Pons (tissue), 1 donor: ENCODE measurements around the gene PTGR1.
"Not testable (repeated sequence)": the region's sequence is repeated elsewhere in the genome, so short reads cannot be mapped to it uniquely, and the experiment has no call there.

ENCODE experiments used
- DNase-seq: peaks from one replicate; pipeline ENCODE4 v3.0.0-alpha.2; 2016; ENCODE audit warnings: low spot score

The PTGR1 gene

DNA sequence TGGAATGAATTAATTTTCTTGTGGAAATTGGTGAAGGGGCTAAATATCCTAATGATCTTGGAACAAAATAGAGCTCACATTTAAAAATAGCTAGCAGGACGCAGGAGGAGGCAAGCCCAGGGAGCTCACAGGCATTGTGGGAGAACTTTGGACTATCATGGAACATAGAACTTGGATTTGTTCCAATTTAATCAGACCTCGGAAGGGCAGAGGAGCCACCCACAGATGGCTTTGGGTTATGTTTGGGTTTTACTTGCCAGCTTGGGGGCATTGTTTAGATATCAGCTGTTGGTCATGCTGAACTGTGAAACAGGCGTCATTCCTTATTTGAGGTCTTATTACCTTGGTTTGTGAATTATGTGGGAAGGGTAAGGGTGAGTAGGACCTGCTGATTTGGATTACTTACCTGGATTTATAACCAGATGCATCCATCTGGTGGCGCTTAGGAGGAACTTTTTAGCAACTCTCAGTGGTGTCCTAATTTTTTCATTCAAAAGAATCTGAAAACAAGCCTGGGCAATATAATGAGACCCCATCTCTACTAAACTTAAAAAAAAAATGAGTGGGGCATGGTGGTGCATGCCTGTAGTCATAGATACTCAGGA is 14.1 kb upstream of the PTGR1 start:
- no peak for DNase-seq

DNA sequence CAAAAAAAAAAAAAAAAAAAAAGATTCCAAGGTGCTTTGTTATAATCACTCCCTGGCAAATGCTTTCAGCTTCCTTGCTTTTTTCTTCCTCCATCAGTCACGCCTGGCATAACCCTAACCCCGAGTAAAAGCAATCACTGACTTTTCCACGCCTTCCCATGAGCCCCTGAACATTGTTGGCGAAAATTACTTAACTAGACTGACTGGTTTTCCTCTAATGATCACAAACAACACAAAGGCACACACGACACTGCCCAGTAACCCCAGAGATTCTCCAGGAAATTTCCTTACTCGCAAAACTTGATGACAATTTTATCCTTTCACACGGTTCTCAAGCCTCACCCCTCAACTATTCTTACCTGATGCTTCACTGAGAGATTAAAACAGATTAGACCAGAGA is 11.4 kb upstream of the PTGR1 start:
- DNase-seq: no peak

DNA sequence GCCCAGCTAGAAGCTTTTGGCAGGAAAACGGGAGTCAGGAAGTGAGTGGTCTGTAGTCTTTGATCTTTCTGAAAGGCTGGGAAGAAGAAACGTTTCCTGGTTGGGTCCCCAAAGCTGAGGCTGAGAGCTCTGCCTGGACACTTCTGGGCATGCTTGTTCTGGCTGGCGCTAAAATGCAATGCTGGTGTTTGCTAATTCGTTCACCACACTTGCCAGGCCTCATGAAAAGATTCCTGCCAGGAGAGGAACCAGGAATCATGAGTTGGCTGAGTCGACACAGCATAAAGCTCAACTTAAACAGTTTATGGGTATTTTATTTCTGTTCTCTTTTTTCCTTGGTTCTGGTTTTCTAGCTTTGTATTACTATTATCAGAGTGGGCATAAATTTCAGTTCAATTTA is 10.7 kb upstream of the PTGR1 start:
- no peak for DNase-seq

DNA sequence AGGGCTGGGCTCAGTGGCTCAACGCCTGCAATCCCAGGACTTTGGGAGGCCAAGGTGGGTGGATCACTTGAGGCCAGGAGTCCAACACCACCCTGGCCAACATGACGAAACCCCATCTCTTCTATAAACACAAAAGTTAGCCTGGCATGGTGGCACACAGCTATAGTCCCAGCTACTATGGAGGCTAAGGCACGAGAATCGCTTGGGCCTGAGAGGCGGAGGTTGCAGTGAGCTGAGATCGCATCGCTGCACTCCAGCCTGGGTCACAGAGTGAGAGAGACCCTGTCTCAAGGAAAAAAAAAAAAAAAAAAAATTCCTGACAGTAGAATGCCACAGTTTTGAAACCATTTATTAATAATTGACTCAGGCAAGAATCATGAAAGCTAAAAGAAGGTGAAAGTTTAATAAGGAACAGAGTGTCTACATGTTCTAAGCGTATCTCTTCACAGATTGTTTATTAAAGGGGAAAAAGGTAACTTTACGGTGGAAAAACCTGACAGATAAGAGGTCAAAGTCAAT is 5.7 kb upstream of the PTGR1 start:
- DNase-seq: no peak

DNA sequence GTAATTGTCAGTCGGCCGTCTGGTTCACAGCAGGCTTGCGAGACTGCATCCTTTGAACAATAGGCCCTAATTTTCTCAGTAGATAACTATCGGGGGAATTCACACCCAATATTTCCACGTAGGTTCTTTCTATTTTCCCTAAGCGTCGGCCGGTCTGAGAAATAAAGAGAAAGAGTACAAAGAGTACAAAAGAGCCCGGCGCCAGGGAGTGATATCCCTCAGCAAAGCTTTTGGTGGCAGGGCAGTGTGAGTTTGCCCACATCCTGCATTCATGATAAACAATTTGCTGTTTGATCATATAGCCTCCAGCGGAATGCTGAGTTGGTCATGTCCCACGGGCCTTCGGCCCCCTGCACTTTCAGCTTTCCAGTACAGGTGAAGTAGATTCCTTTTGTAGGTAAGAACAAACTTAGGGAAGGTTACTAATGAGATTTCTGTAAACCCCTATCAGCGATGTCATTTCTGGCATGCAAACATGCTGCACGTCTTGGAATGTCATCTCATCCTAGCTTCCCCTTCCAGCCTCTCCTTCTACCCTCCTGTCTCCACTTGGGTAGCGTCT is 4.7 kb upstream of the PTGR1 start:
- DNase-seq: no peak

DNA sequence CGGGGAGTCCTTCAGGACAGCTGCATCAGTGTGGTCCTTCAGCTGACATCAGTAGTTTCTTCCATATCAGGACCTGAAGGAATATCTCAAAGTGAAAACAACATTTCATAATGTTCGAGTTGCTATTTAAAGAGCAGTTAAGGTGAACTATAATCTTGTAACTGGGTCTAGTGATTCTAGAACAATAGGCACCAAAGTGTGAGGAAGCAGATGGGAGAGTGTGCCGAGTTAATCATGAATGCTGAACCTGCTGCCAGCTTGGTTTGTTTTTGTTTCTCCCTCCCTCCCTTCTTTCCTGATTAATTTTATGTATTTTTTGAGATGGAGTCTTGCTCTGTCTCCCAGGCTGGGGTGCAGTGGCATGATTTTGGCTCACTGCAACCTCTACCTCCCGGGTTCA is 3.6 kb upstream of the PTGR1 start:
- DNase-seq: no peak

DNA sequence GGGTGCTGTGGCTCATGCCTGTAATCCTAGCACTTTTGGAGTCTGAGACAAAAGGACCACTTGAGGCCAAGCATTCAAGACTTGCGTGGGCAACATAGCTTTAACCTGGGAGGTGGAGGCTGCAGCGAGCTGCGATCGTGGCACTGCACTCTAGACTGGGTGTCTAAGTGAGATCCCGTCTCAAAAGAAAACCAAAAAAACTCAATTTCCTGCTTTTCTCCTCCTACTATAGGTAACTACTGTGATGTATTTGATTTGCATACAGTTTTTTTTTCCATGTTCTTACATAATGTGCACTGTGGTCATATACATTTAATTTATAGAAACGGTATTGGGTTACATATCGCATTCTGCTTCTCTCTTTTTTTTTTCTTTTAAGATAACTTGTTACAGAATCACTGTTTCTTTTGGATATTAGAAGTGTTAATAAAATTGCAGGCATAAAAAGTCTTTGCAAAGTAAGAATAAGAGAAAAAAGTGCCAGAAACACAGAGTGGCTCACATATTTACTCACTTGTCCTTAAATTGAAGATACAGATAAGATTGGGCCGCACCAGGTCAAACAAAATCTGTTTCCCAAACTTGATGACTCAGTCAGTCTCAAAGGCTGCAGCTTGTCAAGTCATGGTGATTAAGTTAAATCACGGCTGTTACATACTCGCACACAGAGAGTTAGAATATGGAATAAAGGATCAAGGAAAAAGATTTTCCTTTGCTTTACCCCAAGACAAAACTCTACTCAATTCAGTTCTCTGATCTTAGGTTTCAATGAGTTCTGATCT is 2.0 kb upstream of the PTGR1 start:
- no peak for DNase-seq

DNA sequence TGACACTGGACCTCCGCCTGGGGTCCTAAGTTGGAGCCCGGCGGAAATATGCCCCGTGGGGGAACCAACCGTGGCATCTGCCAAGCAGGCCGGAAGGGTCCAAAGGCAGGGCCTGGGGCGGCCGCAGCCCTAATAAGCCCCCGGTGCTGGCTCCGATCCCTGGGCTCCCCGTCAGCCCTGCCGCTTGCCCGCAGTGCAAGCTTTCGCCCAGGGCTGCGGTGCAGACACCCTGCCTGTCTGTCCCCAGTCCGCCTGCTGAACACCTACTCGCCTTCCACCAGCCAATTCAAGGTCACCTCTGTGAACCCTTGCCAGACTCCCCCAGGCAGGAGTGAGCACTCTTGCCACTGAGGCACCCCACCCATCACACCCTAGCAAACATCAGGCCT is 502 bp upstream of the PTGR1 start:
- DNase-seq: no peak

DNA sequence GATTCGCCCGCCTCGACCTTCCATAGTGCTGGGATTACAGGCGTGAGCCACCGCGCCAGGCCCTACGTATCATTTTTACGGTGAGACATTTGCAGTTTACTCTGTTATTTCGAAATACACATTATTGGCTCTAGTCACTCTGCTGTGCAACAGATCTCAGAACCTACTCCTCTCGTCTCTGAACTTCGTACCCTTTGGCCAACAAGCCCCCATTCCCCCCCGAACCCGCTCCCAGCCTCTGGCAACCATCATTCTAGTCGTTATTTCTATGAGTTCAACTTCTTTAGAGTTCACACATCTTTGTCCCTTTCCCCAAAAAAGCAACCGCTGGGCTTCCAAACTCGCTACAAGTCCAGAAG is 735 bp downstream of the PTGR1 start:
- DNase-seq: no peak

DNA sequence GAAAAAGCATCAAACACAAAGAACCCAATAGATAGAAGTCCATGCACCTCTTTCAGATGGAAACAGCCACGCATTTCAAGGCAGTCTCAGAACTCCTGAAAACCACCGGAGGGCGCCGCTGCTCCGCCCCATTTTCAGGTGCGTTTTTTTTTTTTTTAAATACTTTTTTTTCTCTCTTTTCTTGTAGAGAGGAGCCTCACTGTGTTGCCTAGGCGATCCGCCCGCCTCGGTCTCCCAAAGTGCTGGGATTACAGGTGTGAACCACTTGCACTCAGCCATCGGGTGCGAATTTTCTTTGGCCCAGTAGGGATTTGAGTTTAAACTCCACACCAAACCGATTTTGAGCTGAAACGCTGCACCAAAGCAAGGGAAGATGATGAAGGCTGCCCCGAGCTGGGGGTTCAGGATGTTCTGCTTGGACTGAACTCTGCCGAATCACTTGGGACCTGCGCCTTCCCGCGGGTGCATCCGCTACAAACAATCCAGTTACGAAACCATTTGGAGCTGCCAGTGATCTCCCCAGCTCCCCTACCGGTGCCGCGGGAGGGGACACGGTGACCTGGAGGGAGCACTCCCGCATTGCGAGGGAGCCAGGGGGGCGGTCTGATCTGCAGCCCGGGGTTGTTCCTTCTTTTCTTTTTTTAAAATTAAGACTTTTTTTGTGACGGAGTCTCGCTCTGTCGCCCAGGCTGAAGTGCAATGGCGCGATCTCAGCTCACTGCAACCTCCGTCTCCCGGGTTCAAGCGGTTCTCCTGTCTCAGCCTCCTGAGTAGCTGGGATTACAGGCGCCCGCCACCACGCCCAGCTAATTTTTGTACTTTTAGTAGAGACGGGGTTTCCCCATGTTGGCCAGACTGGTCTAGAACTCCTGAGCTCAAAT is 1.4 kb downstream of the PTGR1 start:
- DNase-seq: peak; percentile 45

DNA sequence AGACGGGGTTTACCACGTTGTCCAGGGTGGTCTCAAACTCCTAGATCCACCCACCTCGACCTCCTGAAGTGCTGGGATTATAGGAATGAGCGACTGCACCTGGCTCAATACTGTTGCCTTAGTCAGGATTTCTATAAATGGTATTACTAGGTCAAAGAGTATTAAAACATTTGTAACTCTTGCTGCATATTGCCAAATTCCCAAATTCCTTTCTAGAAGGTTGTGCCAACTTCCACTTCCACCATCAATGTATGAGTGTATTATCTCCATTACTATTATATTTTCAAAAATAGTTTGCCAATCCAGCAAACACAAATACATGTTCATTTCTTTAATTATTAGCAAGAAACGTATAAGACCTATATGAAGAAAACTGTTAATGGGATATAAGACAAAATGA is 10.6 kb downstream of the PTGR1 start:
- no peak for DNase-seq

DNA sequence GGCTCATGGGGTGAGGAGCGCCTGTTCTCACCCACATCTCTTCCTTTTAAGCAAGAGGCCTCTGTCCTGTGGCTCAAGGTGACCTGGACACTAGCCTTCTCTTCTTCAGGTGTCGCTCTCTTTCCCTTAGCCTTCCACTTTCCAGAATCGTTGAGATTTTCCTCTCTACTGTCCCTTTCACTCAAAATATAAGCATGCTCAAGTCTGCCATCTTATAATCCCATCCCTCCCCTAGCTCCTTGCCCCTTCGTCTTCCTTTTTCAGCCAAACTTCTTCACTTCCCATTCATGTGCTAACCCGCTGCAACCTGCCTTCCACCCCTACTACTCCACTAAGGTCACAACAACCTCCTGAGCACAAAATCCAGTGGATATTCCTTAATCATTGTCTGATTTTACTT is 13.1 kb downstream of the PTGR1 start:
- DNase-seq: no peak

DNA sequence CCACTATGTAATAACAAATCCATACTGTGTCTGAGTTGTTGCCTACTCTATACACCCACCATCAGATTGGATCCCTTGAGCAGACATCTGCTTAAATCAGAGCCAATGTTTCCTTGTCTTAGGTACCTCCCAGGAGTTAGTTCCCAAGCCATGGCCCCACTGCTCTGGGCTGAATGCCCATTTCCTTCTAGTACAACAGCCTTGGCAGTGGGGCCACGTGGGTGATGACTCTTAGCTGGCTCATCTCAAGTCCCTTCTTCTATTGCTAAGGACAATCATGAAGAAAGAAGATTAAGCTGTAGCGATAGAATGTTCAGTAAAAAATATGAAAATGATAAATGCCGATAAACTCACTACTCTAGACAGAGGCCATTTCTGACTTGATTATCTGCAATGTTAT is 16.6 kb downstream of the PTGR1 start:
- DNase-seq: no peak

DNA sequence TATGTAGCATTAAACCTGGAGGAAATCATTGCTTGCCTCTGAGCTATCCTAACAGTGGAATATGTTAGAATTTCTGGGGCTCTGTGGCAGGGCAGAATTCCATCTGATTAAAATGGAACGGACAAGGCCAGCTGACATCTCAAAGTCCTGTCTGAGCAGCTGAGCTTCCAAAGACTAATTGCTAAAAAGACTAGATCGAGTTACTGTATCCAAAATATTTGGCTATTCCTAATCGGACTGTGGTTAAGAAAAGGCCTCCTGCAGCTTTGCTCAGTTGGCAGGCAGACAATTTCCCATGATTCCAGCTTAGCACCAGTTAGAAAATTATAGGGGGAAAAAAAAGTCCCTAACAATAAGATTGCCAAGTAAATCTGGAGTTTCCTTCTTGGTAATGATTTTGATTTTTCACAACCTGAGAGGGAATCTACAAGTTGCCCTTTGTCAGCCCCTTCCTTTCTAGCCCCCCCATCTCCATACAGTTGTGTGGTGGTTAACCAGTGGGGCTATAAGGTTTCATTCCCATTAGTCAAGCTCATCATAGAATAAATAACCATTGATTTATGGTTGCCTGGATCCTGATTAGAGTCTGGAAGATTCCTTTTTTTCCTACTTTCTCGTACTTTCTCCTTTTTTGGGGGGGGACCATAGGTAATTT is 26.4 kb downstream of the PTGR1 start:
- peak; percentile 14 for DNase-seq

DNA sequence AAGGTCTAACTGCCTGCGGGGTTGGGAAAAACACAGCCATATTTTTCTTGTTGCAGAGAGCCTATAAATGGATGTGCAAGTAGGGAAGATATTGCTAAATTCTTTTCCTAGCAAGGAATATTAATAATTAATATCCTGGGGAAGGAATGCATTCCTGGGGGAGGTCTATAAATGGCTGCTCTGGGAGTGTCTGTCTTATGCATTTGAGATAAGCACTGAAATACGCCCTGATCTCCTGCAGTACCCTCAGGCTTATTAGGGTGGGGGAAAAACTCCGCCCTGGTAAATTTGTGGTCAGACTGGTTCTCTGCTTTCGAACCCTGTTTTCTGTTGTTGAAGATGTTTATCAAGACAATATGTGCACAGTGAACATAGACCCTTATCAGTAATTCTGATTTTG is 31.3 kb downstream of the PTGR1 start:
- not testable (repeated sequence) for DNase-seq

DNA sequence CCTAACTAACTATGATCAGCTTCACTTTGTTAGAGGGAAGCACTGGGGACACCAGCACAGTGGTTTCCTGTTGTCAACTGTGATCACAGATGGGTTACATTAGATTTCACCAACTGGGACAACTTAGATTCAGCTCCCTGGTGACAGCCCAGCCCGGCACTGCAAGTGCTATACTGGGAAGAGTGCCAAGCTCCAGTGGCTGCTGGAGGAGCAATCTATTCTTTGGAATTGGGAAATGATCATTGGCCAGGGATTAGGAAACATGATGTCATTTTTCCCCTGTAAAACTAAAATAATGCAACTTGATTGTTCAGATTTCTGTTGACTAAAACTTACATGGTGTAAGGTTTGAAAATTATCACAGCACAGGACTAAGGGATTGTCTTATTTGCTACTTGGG is 33.2 kb downstream of the PTGR1 start:
- peak; percentile 1 for DNase-seq

DNA sequence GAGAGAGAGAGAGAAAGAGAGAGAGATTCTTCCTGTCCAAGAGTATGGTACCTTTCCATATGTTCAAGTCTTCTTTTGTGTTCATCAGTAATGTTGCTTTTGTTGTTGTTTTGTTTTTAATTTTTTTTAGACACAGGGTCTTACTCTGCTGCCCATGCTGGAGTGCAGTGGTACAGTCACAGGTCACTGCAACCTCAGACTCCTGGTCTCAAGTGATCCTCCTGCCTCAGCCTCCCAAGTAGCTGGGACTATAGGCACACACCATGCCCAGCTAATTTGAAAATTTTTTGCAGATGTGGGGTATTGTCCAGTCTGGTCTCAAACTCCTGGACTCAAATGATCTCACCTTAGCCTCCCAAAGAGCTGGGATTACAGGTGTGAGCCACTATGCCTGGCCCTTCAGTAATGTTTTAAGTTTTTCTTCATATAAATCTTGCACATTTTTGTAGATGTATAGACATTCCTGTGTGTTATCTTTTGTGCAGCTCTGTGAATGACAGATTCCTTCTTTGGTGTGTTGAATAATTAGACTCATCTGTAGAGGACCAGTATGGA is 38.2 kb downstream of the PTGR1 start:
- DNase-seq: no peak

DNA sequence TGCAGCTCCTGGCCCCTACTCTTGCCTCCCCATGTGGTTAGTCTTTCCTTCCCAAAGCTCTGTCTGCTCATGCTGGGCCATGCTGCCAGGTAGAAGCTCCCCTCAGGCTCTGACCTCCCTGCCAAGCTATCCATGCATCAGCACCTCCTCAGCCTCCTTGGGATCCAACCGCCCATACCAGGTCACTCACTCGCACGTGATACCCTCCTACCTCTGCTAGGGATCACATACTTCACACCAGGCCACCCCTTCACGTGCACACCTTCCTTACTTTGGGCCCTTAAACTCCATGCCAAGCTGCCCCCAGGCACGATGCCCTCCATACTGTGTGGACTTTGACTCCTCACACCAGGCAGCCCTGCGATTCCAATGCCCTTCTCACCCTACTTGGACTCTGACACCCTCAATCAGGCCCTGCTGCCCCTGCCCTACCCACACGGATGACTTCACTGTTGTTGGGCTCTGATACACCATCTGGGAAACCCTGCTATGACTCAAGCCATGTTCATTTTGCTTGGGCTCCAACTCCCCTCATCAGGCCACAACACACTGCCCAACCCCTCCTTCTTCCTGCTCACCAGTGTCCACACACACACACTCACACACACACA is 40.3 kb downstream of the PTGR1 start:
- DNase-seq: no peak

DNA sequence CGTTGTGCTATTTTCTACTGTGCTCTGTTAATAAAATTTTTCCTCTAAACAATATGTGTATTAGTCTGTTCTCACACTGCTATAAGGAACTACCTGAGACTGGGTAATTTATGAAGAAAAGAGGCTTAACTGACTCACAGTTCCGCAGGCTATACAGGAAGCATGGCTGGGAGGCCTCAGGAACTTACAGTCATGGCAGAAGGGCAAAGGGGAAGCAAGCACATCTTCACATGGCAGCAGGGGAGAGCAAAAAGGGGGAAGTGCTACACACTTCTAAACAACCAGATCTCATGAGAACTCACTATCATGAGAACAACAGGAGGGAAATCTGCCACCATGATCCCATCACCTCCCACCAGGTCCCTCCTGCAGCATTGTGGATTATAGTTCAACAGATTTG is 44.0 kb downstream of the PTGR1 start:
- DNase-seq: not testable (repeated sequence)

DNA sequence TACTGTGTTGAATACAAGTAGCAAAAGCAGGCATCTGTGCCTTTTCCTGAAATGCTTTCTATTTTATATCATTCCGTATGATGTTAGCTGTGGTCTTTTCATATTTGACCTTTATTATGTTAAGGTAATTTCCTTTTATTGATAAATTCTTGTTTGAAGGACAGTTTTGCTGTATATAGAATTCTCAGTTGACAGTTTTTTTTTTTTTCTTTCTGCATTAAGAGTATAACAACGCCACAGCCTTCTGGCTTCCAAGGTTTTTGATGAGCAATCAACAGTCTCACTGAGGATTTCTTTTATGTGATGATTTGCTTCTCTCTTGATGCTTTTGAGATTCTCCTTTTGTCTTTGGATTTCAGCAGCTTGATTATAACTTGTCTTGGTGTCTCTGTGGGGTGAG is 50.8 kb downstream of the PTGR1 start:
- no peak for DNase-seq
